Measurements from ENCODE around the gene B3GALT5.

GRCh38 chr21:39567180-39567972 lies 45.4 kb upstream of the B3GALT5 start:
- TF ChIP-seq POLR2A (IDR thresholded peaks at IDR 0.05): no peak
- TF ChIP-seq CTCF (IDR thresholded peaks at IDR 0.05): no peak
- TF ChIP-seq POLR2AphosphoS5 (IDR thresholded peaks at IDR 0.05): no peak

Measured in breast epithelium (tissue), 3 donors.